Prostate gland (tissue), 2 donors: Measurements from ENCODE around the gene ESD. TPM values are rescaled to one million over a fixed set of nuclear protein-coding genes. Genes with fewer than 3 reads are reported as not detected.
"Not testable (repeated sequence)": the region's sequence is repeated elsewhere in the genome, so short reads cannot be mapped to it uniquely, and the experiment has no call there.

ENCODE experiments used
- DNase-seq: peaks from one replicate; pipeline ENCODE4 v3.0.0-alpha.2; 2019; ENCODE audit warnings: low spot score
- H3K27ac ChIP-seq, 2 donors: fragments of 200-600 bp; sonication (generic); 2 replicates each; pipeline ENCODE4 v1.5.1; 2017 to 2019
- H3K27me3 ChIP-seq: fragments of 200-600 bp; sonication (generic); replicated peaks from 2 replicates; pipeline ENCODE4 v1.5.1; 2019; ENCODE audit not compliant: insufficient read depth
- H3K36me3 ChIP-seq, 2 donors: fragments of 200-600 bp; sonication (generic); 1 replicate in 1 of 2; 2 replicates in 1 of 2; pipeline versions ENCODE4 v1.5.1 to v1.8.1; 2017 to 2019
- H3K4me1 ChIP-seq: fragments of 200-600 bp; sonication (generic); replicated peaks from 2 replicates; pipeline ENCODE4 v1.5.1; 2019
- H3K4me3 ChIP-seq, 2 donors: fragments of 200-600 bp; sonication (generic); 2 replicates each; pipeline ENCODE4 v1.5.1; 2017 to 2019
- H3K9me3 ChIP-seq: fragments of 200-600 bp; sonication (generic); 2 replicates; pipeline ENCODE4 v1.5.1; 2017
- CTCF ChIP-seq, 4 experiments: fragments of 200-600 bp in 2 of 4; fragments of 450-650 bp in 2 of 4; sonication (generic) in 2 of 4; IDR thresholded peaks; 1 replicate in 3 of 4; 2 replicates in 1 of 4; pipeline ENCODE4 v1.5.1; 2016 to 2019; ENCODE audit warnings: antibody characterized with exemption in 4 of 4, mild to moderate bottlenecking in 2 of 4, moderate library complexity in 2 of 4
- POLR2A ChIP-seq: fragments of 450-650 bp; IDR thresholded peaks from one replicate; pipeline ENCODE4 v1.6.1; 2016; ENCODE audit warnings: antibody characterized with exemption, mild to moderate bottlenecking
- POLR2AphosphoS5 ChIP-seq: sonication (generic); formaldehyde crosslinking; IDR thresholded peaks from one replicate; pipeline ENCODE4 v1.6.1; 2017; ENCODE audit warnings: antibody characterized with exemption
- WGBS: methylation state at CpG from one replicate; pipeline ENCODE4 v1.1.5; 2018; 5-methylcytosine and 5-hydroxymethylcytosine counted together
- intact Hi-C: fragments of 100-400 bp; cut with DNase I; formaldehyde crosslinking; loops from one replicate; pipeline ENCODE4 v1.14.2; 2022
- total RNA-seq, 2 donors: library from RNA; depleted of rRNA; stranded (reverse); fragments of >200 nt; gene quantifications; one replicate each; pipeline ENCODE4 v1.1.0, GENCODE V29; 2016

The ESD gene
- total RNA-seq, 2 donors from 2014 or later, result 88.2 to 90.3 TPM

GRCh38 chr13:46817838-46818476 is 21.0 kb upstream of the ESD start:
- WGBS, result 87% methylated on average over 10 of the region's 13 CpGs
- Histone ChIP-seq H3K4me3 (no peak overlapping the region), H3K36me3 (no peaks in the 10 kb centered on the region), H3K9me3 (no peaks in the 10 kb centered on the region), H3K4me1 (no peaks in the 10 kb centered on the region), H3K27me3 (no peaks in the 10 kb centered on the region), H3K27ac (no peak overlapping the region)
- TF ChIP-seq POLR2AphosphoS5 (no peak), POLR2A (no peak), CTCF (IDR thresholded peaks at IDR 0.05) (no peak)
- no peak for DNase-seq
- intact Hi-C loops, result no loop called here

GRCh38 chr13:46817095-46817494 is 20.1 kb upstream of the ESD start:
- H3K9me3 ChIP-seq, result no peaks in the 10 kb centered on the region

GRCh38 chr13:46816371-46816770 is 19.4 kb upstream of the ESD start:
- 100% methylated on average over 1 of the region's 1 CpG for WGBS
- Histone ChIP-seq H3K36me3 (no peaks in the 10 kb centered on the region), H3K4me1 (no peaks in the 10 kb centered on the region), H3K9me3 (no peaks in the 10 kb centered on the region), H3K4me3 (no peak overlapping the region), H3K27me3 (no peaks in the 10 kb centered on the region), H3K27ac (no peak overlapping the region)
- TF ChIP-seq CTCF (IDR thresholded peaks at IDR 0.05), result no peak
- no peak for TF ChIP-seq POLR2AphosphoS5
- no peak for TF ChIP-seq POLR2A
- DNase-seq, result no peak
- intact Hi-C loops, result no loop called here

More at GRCh38 chr13:46817095-46817494, 20.1 kb upstream of the ESD start:
- intact Hi-C loops, result no loop called here
- no peak overlapping the region for H3K4me3 ChIP-seq
- H3K27me3 ChIP-seq, result no peaks in the 10 kb centered on the region
- no peak for TF ChIP-seq POLR2AphosphoS5
- TF ChIP-seq CTCF (IDR thresholded peaks at IDR 0.05), result no peak
- TF ChIP-seq POLR2A, result no peak
- no peak overlapping the region for H3K27ac ChIP-seq
- no peak for DNase-seq
- H3K4me1 ChIP-seq, result no peaks in the 10 kb centered on the region
- no peaks in the 10 kb centered on the region for H3K36me3 ChIP-seq
- 85% methylated on average over 1 of the region's 1 CpG for WGBS

- no peak for DNase-seq
- no peak overlapping the region for H3K27ac ChIP-seq
- no peak overlapping the region for H3K4me3 ChIP-seq
- no peaks in the 10 kb centered on the region for H3K27me3 ChIP-seq
- intact Hi-C loops, result no loop called here
- TF ChIP-seq POLR2A, result no peak
- no peaks in the 10 kb centered on the region for H3K4me1 ChIP-seq
- H3K9me3 ChIP-seq, result no peaks in the 10 kb centered on the region
- H3K36me3 ChIP-seq, result no peaks in the 10 kb centered on the region
Observed at GRCh38 chr13:46812301-46812797, 15.4 kb upstream of the ESD start.

GRCh38 chr13:46810440-46810839 is 13.5 kb upstream of the ESD start:
- H3K27me3 ChIP-seq, result no peaks in the 10 kb centered on the region
- TF ChIP-seq POLR2A (no peak), POLR2AphosphoS5 (no peak), CTCF (IDR thresholded peaks at IDR 0.05) (no peak)
- no peak overlapping the region for H3K27ac ChIP-seq
- DNase-seq, result no peak
- no peaks in the 10 kb centered on the region for H3K4me1 ChIP-seq
- WGBS, result 74% methylated on average over 5 of the region's 5 CpGs
- no peaks in the 10 kb centered on the region for H3K36me3 ChIP-seq
- intact Hi-C loops, result no loop called here
- no peaks in the 10 kb centered on the region for H3K9me3 ChIP-seq
- H3K4me3 ChIP-seq, result no peak overlapping the region

GRCh38 chr13:46804921-46805320 is 8.0 kb upstream of the ESD start:
- H3K4me3 ChIP-seq, H3K36me3 ChIP-seq, intact Hi-C loops, DNase-seq, H3K9me3 ChIP-seq, H3K4me1 ChIP-seq, H3K27me3 ChIP-seq, H3K27ac ChIP-seq: not testable (repeated sequence)
- WGBS, result 88% methylated on average over 1 of the region's 1 CpG
